K562 (cell line): ENCODE measurements around the gene CNOT1.

Experiments used
- CHD4 ChIP-seq: fragments of 200-600 bp; sonication (generic); IDR thresholded peaks from 3 replicates; pipeline ENCODE4 v1.6.1; 2012; ENCODE audit warnings: low read depth, mild to moderate bottlenecking, mixed read lengths, low read length, inconsistent platforms; ENCODE audit not compliant: insufficient read depth, insufficient replicate concordance, poor library complexity, severe bottlenecking
- CREB1 ChIP-seq, 2 experiments: sonication (generic) in 1 of 2; formaldehyde crosslinking in 1 of 2; IDR thresholded peaks; 2 replicates each; pipeline versions ENCODE4 v1.6.1 to v1.8.0; 2012 to 2022; ENCODE audit warnings: inconsistent platforms in 1 of 2, mild to moderate bottlenecking in 1 of 2, missing genetic modification reagents in 1 of 2, moderate library complexity in 1 of 2
- NFE2L1 ChIP-seq: fragments of 450-650 bp; IDR thresholded peaks from 2 replicates; pipeline ENCODE4 v1.6.1; 2016; ENCODE audit warnings: missing genetic modification characterization, low read depth, mild to moderate bottlenecking, missing compliant biosample characterization, moderate library complexity, borderline replicate concordance
- TF ChIP-seq, protein P1 (sequence below): IDR thresholded peaks from 2 replicates; pipeline ENCODE4 v1.6.1; 2011; ENCODE audit warnings: borderline replicate concordance, low read depth, mild to moderate bottlenecking, moderate library complexity, low read length; ENCODE audit not compliant: insufficient read depth, poor library complexity, severe bottlenecking
- TF ChIP-seq, protein P2 (sequence below): sonication (generic); formaldehyde crosslinking; IDR thresholded peaks from 2 replicates; pipeline ENCODE4 v1.5.0; 2020; ENCODE audit warnings: missing genetic modification reagents

DNA sequence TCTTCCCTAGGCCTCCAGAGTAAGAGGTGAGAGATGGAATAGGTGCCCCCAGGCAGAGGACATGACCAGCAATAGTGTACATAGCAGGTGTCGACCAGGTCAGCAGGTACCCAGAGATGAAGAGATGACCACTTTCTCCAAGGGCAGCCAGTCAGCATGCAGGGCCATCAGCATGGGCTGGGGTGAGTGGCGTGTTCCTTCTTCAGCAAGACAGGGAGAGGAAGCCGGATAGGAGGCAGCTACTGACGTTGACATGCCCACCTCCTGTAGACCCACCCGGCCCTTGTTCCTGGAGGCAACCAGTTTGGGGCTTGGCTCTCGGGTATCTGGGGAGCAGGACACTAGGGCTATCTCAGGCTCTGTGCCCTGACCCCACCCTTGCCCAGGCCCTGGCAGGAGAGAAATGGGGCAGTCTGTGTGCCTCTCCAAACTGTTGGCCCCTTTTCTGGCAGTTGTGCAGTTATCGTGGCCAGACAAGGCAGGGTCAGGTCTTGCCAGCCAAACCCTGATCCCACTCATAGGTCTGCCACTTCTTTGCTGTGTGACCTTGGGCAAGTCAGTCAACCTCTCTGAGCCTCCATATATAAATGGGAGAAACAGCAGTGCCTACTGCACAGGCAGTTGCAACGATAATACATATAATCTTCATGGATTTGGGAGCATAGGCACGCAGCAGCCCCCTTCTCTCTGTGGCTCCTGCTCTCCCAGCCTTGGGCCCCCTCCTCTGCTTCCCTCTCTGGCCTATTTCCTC is 131.1 kb downstream of the CNOT1 start:
- TF ChIP-seq CREB1 (IDR thresholded peaks at IDR 0.05) (no peak), CREB1 (CRISPR knock-in tag; IDR thresholded peaks at IDR 0.05) (no peak), NFE2L1 (tag) (no peak), CHD4 (no peak)
- TF ChIP-seq, protein P1, sequence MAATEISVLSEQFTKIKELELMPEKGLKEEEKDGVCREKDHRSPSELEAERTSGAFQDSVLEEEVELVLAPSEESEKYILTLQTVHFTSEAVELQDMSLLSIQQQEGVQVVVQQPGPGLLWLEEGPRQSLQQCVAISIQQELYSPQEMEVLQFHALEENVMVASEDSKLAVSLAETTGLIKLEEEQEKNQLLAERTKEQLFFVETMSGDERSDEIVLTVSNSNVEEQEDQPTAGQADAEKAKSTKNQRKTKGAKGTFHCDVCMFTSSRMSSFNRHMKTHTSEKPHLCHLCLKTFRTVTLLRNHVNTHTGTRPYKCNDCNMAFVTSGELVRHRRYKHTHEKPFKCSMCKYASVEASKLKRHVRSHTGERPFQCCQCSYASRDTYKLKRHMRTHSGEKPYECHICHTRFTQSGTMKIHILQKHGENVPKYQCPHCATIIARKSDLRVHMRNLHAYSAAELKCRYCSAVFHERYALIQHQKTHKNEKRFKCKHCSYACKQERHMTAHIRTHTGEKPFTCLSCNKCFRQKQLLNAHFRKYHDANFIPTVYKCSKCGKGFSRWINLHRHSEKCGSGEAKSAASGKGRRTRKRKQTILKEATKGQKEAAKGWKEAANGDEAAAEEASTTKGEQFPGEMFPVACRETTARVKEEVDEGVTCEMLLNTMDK: no peak
- TF ChIP-seq, protein P2, sequence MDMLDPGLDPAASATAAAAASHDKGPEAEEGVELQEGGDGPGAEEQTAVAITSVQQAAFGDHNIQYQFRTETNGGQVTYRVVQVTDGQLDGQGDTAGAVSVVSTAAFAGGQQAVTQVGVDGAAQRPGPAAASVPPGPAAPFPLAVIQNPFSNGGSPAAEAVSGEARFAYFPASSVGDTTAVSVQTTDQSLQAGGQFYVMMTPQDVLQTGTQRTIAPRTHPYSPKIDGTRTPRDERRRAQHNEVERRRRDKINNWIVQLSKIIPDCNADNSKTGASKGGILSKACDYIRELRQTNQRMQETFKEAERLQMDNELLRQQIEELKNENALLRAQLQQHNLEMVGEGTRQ (CRISPR knock-in tag): no peak
